Measurements from ENCODE around the gene HTR3B. TPM values are rescaled to one million over a fixed set of nuclear protein-coding genes. Genes with fewer than 3 reads are reported as not detected.
"Not testable (repeated sequence)": the region's sequence is repeated elsewhere in the genome, so short reads cannot be mapped to it uniquely, and the experiment has no call there.

HTR3B gene
- polyA plus RNA-seq, 12 donors = 0.11 to 0.13 (median 0.12) TPM; not detected in 9

DNA sequence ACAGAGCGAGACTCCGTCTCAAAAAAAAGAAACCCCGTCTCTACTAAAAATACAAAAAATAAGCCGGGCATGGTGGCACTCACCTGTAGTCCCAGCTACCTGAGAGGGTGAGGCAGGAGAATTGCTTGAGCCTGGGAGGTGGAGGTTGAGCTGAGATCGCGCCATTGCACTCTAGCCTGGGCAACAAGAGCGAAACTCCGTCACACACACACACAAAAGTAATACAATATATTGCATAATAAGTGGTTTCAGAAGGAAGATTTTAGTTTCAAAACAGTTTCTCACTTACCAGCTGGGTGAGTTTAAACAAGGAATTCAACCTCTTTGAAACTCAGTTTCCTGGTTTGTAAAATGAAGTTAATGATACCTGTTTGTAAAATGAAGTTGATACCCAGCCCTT is 37.7 kb downstream of the HTR3B start:
- DNase-seq = no peak

- not testable (repeated sequence) for DNase-seq
These were observed 41.6 kb downstream of the HTR3B start for GRCh38 chr11:113946162-113946561.

- no peak for DNase-seq
These were observed 43.4 kb downstream of the HTR3B start for GRCh38 chr11:113947994-113948393.

- DNase-seq = no peak
These were observed 45.3 kb downstream of the HTR3B start for GRCh38 chr11:113949891-113950290.

- no peak for DNase-seq
These were observed 46.9 kb downstream of the HTR3B start for GRCh38 chr11:113951537-113951936.

DNA sequence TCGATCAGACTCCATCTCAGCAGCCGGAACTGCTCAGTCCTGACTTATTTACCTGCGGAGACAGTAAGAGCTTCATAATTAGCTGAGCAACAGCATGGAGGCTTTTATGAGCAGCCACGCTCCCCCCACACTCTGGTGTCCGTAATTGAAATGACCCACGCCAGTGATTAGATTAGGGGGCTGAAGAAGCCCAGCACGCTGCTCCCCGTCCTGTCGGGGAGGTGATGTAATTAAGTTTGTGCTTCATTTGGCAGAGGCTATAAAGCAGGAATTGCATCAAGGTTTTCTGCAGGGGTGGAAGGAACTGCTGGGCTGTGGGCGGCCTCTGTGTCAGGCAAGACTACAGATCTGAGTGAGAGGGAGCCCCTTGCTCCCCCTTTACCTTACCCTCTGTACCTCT is 47.5 kb downstream of the HTR3B start:
- no peak for DNase-seq

DNA sequence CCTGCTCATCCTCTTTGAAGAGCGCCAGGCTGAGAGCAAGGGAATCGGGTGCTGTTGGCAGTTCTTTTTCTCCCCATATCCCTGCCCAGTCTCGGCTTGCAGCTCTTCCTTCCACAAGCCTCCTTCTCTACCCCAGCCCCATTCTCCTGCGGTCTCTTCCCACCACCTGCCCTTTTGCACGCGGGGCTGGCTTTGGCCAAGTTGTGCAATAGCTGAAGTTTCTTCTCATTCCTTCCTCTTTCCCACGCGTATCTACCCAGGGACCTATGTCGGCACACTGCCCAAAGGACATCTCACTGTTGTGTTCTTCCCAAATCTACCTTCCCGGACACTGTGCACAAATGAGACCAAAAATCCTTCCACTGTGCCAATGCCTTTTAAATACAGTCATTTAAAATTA is 48.0 kb downstream of the HTR3B start:
- no peak for DNase-seq

GRCh38 chr11:113954235-113954634 is 49.6 kb downstream of the HTR3B start:
- no peak for DNase-seq

- DNase-seq = no peak
These were observed 52.4 kb downstream of the HTR3B start for GRCh38 chr11:113956986-113957385.

- DNase-seq = no peak
These were observed 56.2 kb downstream of the HTR3B start for GRCh38 chr11:113960702-113961330.

- no peak for DNase-seq
These were observed 62.8 kb downstream of the HTR3B start for GRCh38 chr11:113967361-113967760.

- no peak for DNase-seq
These were observed 67.1 kb downstream of the HTR3B start for GRCh38 chr11:113971506-113972195.

DNA sequence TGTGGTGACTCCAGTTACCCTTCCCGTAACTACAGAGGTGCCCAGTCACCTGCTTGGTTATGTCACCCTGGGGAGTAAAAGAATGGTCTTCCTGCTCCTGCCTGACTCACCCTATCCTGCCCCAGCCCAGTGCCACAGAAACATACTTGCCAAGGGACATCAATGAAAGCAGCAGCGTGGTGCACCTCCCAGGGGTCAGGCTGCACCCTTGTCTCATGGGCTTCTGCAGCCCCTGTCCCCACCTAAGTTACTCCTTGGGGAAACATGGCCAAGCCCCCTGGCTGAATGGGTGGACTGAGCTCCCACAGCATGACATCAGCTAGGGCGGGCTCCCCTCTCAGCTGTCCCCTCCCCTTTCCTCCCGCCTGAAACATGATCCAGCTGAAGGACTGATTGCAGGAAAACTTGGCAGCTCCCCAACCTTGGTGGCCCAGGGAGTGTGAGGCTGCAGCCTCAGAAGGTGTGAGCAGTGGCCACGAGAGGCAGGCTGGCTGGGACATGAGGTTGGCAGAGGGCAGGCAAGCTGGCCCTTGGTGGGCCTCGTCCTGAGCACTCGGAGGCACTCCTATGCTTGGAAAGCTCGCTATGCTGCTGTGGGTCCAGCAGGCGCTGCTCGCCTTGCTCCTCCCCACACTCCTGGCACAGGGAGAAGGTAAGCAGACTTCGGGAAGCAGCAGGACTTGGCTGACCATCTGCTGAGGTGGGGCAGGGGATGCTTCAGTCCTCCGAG is 70.3 kb downstream of the HTR3B start, which contains the start of gene HTR3A:
HTR3A (plus strand) TSS at position 368 of the 730 bp plus-strand sequence; CDS start at position 586, 218 bp downstream.
- DNase-seq = no peak

DNA sequence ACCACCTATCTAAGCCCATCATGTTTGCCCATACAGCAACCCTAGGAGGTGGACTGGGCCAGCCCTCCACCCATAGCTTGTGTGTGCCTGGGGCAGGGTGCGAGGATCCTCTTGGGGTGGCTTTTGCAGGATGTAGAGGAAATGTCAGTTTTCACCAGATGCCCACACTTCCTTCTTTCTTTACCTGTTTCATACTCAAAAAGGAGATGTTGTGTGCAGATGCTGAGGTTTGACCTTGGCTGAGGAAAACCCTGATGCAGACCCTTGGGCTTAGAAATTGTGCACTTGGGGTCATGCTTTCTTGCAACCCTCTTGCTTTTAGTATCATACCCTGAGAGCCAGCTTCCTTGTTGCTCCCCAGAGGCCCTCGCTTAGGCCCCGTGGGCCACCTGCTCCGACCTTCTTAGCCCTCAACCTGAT is 72.5 kb downstream of the HTR3B start:
- DNase-seq = no peak

DNA sequence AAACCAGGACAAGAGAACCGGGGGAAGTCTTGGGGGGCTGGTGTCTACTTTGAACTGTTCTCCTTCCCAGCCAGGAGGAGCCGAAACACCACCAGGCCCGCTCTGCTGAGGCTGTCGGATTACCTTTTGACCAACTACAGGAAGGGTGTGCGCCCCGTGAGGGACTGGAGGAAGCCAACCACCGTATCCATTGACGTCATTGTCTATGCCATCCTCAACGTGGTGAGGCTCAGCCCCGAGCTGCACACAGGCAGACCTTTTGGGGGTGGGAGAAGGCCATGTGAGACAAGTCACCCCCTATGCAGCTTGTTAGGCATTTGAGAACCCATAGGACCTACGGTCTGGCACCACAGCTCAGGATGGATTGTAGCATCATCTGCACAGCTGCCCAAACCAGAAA is 73.1 kb downstream of the HTR3B start:
- DNase-seq = no peak

DNA sequence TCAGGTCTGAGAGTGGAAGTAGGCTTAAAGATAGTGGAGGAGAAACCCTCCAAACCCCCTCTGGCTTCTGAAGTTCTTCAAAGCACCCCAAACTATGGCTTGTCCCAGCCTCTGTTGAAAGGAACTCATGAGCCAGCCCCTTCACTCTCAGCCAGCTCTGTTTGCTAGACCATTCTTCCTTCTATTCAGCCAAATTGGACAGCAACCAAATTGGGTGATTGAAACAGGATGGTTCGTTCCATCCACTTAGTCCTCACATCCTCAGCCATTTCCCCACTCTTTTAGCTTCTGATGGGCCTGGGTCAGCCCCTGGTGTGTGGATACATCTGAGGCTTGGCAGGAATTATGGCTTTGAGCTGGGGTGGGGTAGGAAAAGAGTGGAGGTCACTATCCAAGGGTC is 74.8 kb downstream of the HTR3B start:
- DNase-seq = no peak

DNA sequence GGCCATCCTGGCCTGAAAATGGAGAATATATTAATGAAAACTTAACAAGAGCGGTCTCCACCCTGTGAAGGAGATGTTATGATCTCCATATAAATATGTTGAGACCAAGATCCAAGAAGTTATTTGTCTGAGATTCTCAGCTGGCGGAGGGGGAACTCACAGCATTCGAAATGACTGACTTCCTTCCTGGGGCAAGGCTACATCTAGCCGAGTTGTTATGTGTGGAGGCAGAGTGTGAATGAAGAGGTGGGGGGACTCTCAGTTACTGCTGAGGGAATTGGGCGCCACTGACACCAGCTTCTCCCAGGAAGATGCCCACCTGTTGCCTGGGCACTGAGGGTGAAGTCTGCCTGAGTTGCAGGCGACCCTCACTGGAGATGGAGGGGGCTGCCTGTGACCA is 76.2 kb downstream of the HTR3B start:
- DNase-seq = no peak

GRCh38 chr11:113982306-113982705 is 77.7 kb downstream of the HTR3B start:
- DNase-seq = no peak

DNA sequence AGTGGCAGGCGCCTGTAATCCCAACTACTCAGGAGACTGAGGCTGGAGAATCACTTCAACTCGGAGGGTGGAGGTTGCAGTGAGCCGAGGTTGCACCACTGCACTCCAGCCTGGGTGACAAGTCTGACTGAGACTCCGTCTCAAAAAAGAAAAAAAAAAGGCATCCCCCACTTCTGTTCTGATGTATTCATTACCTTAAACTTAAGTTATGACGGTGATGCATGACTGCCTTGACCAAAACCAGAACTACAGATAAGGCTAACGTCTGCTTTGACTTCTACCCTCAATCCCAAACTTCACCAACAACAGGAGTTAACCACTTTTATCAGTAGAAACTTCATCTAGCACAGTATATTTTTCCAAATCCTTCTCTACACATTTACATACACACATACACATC is 80.2 kb downstream of the HTR3B start:
- no peak for DNase-seq

DNA sequence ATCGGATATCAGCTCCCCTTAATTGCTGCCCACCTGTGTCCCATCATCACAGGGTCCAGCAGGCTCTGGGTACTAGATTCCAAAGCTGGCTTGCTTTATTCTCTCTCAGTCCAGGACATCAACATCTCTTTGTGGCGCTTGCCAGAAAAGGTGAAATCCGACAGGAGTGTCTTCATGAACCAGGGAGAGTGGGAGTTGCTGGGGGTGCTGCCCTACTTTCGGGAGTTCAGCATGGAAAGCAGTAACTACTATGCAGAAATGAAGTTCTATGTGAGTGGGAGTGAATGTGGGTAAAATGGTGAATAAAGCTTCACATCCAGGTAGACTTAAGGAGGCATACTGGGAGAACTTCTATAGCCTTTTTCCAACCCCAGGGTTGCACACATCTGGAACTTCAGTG is 81.3 kb downstream of the HTR3B start:
- no peak for DNase-seq

GRCh38 chr11:113986351-113987140 is 82.0 kb downstream of the HTR3B start:
- no peak for DNase-seq

GRCh38 chr11:113989381-113989780 is 84.8 kb downstream of the HTR3B start:
- no peak for DNase-seq
